GM12801 (cell line): ENCODE data around the gene MRPL33.

Experiments
- TF ChIP-seq, protein P1 (sequence below): IDR thresholded peaks from one replicate; pipeline ENCODE4 v1.5.1; 2011; ENCODE audit warnings: control low read depth; ENCODE audit not compliant: insufficient read length; ENCODE audit errors: extremely low read depth

Gene MRPL33

DNA sequence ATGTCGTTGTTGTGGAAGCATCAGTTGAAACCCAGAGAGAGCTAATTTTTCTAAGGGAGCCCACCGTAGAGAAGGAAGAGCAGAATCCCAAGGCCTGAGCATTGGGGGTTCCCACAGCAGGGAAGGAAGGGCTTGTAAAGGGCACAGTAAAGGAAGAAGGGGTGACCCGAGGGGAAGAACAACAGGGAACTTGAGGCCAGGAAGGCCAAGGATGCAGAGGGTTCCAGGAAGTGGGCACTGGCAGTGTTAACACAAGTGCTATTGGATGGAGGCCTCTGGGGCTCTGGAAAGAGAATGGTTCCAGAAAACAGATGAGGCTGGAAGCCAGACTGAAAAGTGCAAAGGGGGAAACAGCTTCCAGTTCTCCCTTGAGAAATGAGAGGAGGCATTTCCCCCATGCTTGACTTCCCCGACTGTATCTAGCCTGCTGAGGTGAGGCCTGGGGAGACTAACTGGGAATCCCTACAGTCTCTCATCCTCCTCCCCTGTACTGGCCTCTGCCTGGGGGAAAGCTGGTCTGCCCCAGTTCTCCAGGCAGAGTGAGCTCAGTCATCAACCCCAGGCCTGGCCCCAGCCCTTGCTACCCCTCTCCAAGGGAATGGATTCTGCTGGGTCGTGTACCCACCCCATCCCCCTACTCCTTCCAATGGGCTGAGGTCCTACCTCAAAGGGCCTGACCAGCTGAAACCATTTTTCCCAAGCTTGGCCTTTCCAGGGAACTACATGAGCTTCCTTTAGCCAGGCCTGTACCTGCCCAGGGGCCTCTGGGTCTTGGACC, 43.2 kb upstream of the MRPL33 start:
- TF ChIP-seq, protein P1, sequence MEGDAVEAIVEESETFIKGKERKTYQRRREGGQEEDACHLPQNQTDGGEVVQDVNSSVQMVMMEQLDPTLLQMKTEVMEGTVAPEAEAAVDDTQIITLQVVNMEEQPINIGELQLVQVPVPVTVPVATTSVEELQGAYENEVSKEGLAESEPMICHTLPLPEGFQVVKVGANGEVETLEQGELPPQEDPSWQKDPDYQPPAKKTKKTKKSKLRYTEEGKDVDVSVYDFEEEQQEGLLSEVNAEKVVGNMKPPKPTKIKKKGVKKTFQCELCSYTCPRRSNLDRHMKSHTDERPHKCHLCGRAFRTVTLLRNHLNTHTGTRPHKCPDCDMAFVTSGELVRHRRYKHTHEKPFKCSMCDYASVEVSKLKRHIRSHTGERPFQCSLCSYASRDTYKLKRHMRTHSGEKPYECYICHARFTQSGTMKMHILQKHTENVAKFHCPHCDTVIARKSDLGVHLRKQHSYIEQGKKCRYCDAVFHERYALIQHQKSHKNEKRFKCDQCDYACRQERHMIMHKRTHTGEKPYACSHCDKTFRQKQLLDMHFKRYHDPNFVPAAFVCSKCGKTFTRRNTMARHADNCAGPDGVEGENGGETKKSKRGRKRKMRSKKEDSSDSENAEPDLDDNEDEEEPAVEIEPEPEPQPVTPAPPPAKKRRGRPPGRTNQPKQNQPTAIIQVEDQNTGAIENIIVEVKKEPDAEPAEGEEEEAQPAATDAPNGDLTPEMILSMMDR, result no peak

DNA sequence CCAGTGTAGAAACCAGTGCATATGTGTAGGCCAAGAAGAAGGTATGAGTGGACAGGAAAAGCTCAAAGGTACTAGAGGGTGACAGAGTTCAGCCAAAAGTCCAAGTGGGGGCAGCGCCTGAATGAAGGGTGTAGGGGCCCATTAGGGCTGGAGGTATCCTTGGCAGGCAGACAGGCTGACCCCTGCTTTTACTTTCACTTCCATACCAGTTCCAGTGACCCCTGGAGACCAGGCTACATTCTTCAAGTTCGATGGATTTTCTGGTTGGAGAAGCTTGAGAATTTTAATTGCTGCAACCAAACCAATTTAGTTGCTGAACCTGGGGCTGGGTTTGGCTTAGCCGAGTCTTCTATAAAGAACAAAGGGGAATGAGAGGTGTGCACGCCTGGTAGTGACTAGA, 42.3 kb upstream of the MRPL33 start:
- TF ChIP-seq, protein P1, result no peak

DNA sequence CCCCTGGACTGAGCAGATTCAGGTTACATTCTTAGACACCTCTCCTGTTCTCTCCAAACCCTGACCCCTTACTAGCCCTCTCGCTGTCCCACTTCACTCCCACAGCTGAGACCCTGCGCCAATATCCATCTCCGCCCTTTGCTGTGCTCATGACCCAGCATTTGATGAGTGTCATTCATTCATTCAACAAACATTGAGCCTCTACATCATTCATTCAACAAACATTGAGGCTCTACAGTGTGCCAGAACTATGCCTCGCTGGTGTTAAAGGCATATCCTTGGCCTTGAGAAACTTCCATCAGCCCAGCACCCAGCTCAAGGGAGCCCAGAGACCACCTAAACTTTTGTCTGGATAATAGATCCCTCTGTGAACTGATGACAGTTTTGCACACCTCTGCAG, 41.9 kb upstream of the MRPL33 start:
- TF ChIP-seq, protein P1, result no peak

DNA sequence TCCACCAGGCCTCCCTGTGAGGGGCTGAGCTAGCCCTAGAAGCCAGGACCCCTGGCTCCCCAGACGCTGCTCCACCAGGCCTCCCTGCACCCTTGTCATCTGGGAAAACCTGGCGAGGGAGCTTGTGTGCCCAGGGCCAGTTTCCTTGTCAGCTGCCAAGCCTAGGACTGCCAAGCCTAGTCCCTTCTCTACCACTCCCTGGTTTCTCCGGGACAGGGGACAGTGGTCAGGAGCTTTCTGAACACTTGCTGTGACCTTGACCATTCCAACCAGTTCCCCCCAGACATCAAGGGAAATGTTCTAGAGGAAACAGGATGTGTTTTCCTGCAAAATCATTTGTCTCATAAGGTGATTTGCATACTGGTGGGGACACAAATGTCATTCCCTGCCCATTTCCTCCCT, 41.3 kb upstream of the MRPL33 start:
- TF ChIP-seq, protein P1, result no peak

DNA sequence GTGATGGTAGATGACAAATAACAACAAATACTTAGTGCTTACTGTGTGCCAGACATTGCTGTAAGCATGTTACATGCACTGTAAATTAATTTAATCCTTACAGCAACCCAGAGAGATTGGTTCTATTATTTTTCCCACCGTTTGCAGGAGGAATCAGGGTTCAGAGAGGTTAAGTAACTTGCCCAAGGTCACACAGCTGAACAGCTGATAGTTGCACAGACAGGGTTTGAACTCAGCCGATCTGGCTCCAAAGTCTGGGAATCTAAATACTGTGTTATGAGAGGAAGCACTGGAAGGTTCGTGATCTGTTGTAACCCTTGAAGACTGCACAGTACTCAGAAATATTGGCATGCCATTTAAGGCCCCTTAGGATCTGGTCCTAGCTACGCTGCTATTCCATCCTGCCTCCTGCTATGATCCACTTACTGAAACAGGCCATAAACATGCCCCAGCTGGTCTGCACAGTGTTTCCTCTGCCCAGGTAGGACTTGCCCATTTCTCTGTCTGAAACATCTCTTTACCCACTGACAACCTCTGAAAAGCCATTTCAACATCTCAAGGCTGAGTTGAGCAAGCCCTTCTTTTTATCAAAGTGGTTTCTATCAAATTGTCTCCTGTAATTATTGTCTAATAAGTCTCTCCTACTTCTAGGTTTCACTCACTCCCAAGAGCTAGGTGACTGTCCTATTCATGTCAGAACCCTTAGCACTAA, 40.4 kb upstream of the MRPL33 start:
- TF ChIP-seq, protein P1, result no peak

DNA sequence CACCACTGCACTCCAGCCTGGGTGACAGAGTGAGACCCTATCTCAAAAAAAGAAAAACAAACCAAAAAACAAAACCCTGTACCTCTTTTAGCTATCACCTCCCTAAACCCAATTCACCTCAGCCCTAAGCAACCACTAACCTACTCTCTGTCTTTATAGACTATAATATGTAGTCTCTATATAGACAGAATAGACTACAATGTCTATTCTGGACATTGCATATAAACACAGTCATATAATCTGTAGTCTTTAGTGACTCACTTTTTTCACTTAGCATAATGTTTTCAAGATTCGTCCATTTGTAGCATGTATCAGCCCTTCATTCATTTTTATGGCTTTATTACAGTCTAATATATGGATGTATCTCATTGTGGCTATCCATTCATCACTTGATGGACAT, 37.2 kb upstream of the MRPL33 start:
- TF ChIP-seq, protein P1, result no peak

DNA sequence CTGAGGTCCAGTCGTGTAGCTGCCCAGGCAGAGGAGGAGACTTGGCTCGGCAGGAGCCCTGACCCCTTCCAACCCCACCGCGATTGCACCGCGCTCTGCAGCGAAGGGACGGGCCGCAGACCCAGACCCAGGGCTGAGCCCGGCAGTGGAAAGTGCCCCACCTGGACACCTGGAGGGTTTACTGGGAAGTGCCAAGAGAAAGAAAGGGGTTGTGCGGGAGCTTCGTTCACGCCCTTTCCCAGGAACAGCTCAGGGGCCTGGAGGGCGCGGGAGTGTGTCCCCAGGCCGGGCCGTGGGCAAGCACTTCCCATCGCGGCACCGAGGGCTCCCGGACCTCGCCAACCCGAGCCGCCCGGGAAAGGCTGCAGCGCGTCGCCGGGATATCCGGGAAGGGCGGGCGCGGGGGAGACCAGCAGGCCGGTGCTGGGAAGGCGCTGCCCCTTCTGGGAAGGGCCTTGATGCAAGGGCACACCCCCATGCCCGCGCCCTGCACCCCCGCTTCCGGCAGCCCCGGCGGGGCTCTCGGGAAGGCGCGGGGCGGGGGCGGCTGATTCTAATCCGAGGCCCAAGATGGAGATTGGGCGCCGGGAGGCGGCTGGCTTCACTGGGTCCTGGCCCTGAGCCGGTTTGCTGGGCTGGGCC, 36.1 kb upstream of the MRPL33 start:
- TF ChIP-seq, protein P1, result no peak
